HepG2 (cell line): ENCODE measurements around the gene LYST. TPM values are rescaled to one million over a fixed set of nuclear protein-coding genes. Genes with fewer than 3 reads are reported as not detected.

Experiments used
- DPF2 ChIP-seq: sonication (generic); formaldehyde crosslinking; IDR thresholded peaks from 2 replicates; pipeline ENCODE4 v1.4.0; 2020; ENCODE audit warnings: mild to moderate bottlenecking, low read depth, missing genetic modification reagents, borderline replicate concordance
- FOXO1 ChIP-seq: sonication (generic); formaldehyde crosslinking; IDR thresholded peaks from 2 replicates; pipeline ENCODE4 v1.4.0; 2020; ENCODE audit warnings: missing genetic modification reagents
- HOMEZ ChIP-seq: IDR thresholded peaks from 2 replicates; pipeline ENCODE4 v1.6.1; 2016; ENCODE audit warnings: low read depth
- KAT7 ChIP-seq: IDR thresholded peaks from 2 replicates; pipeline ENCODE4 v1.6.1; 2018; ENCODE audit warnings: borderline replicate concordance, missing compliant biosample characterization
- KDM3A ChIP-seq: IDR thresholded peaks from 2 replicates; pipeline ENCODE4 v1.6.1; 2018; ENCODE audit warnings: low read depth, missing compliant biosample characterization
- KMT2A ChIP-seq: sonication (generic); formaldehyde crosslinking; IDR thresholded peaks from 2 replicates; pipeline ENCODE4 v1.4.0; 2020; ENCODE audit warnings: missing genetic modification reagents
- MAX ChIP-seq: IDR thresholded peaks from 2 replicates; pipeline ENCODE4 v1.6.1; 2012; ENCODE audit warnings: inconsistent platforms
- MTA1 ChIP-seq: sonication (generic); formaldehyde crosslinking; IDR thresholded peaks from 2 replicates; pipeline ENCODE4 v1.4.0; 2020; ENCODE audit warnings: missing genetic modification reagents, mild to moderate bottlenecking, borderline replicate concordance
- POGZ ChIP-seq: sonication (generic); formaldehyde crosslinking; IDR thresholded peaks from 2 replicates; pipeline ENCODE4 v1.4.0; 2020; ENCODE audit warnings: mild to moderate bottlenecking, missing genetic modification reagents
- REPIN1 ChIP-seq: sonication (generic); formaldehyde crosslinking; IDR thresholded peaks from 2 replicates; pipeline ENCODE4 v1.8.0; 2022; ENCODE audit warnings: missing genetic modification reagents, low read depth, mild to moderate bottlenecking, borderline replicate concordance
- SIN3A ChIP-seq: IDR thresholded peaks from 2 replicates; pipeline ENCODE4 v1.6.1; 2011; ENCODE audit warnings: low read depth, mild to moderate bottlenecking, control low read depth, low read length, borderline replicate concordance
- SIX4 ChIP-seq: sonication (generic); formaldehyde crosslinking; IDR thresholded peaks from 2 replicates; pipeline ENCODE4 v1.4.0; 2020; ENCODE audit warnings: missing genetic modification reagents
- SMAD3 ChIP-seq: sonication (generic); formaldehyde crosslinking; IDR thresholded peaks from 2 replicates; pipeline ENCODE4 v1.4.0; 2020; ENCODE audit warnings: missing genetic modification reagents
- TBX2 ChIP-seq: sonication (generic); formaldehyde crosslinking; IDR thresholded peaks from 2 replicates; pipeline ENCODE4 v1.5.0; 2020; ENCODE audit warnings: missing genetic modification reagents, mild to moderate bottlenecking, borderline replicate concordance
- ZBTB25 ChIP-seq: IDR thresholded peaks from 2 replicates; pipeline ENCODE4 v1.6.1; 2018; ENCODE audit warnings: missing genetic modification reagents
- ZFX ChIP-seq: sonication (generic); formaldehyde crosslinking; IDR thresholded peaks from 2 replicates; pipeline ENCODE4 v1.4.0; 2020; ENCODE audit warnings: mild to moderate bottlenecking, low read depth, missing genetic modification reagents, moderate library complexity
- ZHX1 ChIP-seq: sonication (generic); formaldehyde crosslinking; IDR thresholded peaks from 2 replicates; pipeline ENCODE4 v1.8.1; 2022; ENCODE audit warnings: low read depth, mild to moderate bottlenecking, missing genetic modification reagents
- ZNF414 ChIP-seq: sonication (generic); formaldehyde crosslinking; IDR thresholded peaks from 2 replicates; pipeline ENCODE4 v1.5.0; 2020; ENCODE audit warnings: missing genetic modification reagents
- ZNF574 ChIP-seq: sonication (generic); formaldehyde crosslinking; IDR thresholded peaks from 2 replicates; pipeline ENCODE4 v1.4.0; 2020; ENCODE audit warnings: missing genetic modification reagents
- ZNF580 ChIP-seq: IDR thresholded peaks from 2 replicates; pipeline ENCODE4 v1.6.1; 2016; ENCODE audit warnings: low read depth, borderline replicate concordance
- polyA plus RNA-seq, 8 experiments: library from polyadenylated mRNA; depleted of rRNA in 3 of 8; stranded (reverse) in 7 of 8; unstranded in 1 of 8; fragments of >200 nt; fragmentation: Illumina TruSeq in 4 of 8; extraction: Trizol in 4 of 8; gene quantifications; 2 replicates each; pipeline versions ENCODE4 v1.2.1 to v1.2.3, GENCODE V29; 2011 to 2016; ENCODE audit warnings: low read depth in 4 of 8, missing spikeins in 1 of 8, mixed read lengths in 1 of 8; ENCODE audit not compliant: insufficient read depth in 1 of 8
- total RNA-seq, 5 experiments: library from RNA; depleted of rRNA; stranded (reverse); fragments of >200 nt; fragmentation: Illumina TruSeq; extraction: Trizol; gene quantifications; 2 replicates each; pipeline ENCODE4 v1.2.3, GENCODE V29; 2016; ENCODE audit warnings: low read depth in 1 of 5

The LYST gene
- total and polyA plus RNA-seq, 2 of the 13 experiments (the other 11 are each of a cell fraction or from before 2014, with no cell fraction given) = 0.91 to 2.5 TPM

- TF ChIP-seq ZFX (CRISPR knock-in tag) (peak; percentile 52; the same call in 1 of the 2 replicates), HOMEZ (CRISPR knock-in tag) (peak; percentile 68; the same call in 1 of the 2 replicates), ZNF580 (CRISPR knock-in tag) (peak; percentile 87), MTA1 (CRISPR knock-in tag) (peak; percentile 81), ZBTB25 (CRISPR knock-in tag) (peak; percentile 62; the same call in 1 of the 2 replicates), MAX (peak; percentile 84), POGZ (CRISPR knock-in tag) (peak; percentile 95), SIX4 (CRISPR knock-in tag) (peak; percentile 65), FOXO1 (CRISPR knock-in tag) (peak; percentile 98), KDM3A (0 out of 2 replicates have a peak, but pooled peaks have one; percentile 75), SIN3A (peak; percentile 76; the same call in 1 of the 2 replicates), TBX2 (CRISPR knock-in tag) (peak; percentile 80; the same call in 1 of the 2 replicates), DPF2 (CRISPR knock-in tag) (peak; percentile 70; the same call in 1 of the 2 replicates), ZHX1 (peak; percentile 60; the same call in 1 of the 2 replicates), KAT7 (CRISPR knock-in tag) (peak; percentile 57; the same call in 1 of the 2 replicates), REPIN1 (CRISPR knock-in tag) (peak; percentile 63; the same call in 1 of the 2 replicates), KMT2A (CRISPR knock-in tag) (peak; percentile 63; the same call in 1 of the 2 replicates), ZNF574 (peak; percentile 72; the same call in 1 of the 2 replicates), ZNF414 (CRISPR knock-in tag) (peak; percentile 81; the same call in 1 of the 2 replicates), SMAD3 (CRISPR knock-in tag) (peak; percentile 81; the same call in 1 of the 2 replicates)
Measured at GRCh38 chr1:235647537-235647936, 219.2 kb downstream of the LYST start (continued).
